Endothelial cell of umbilical vein (primary cell): Measurements from ENCODE around the gene PADI1. TPM values are rescaled to one million over a fixed set of nuclear protein-coding genes. Genes with fewer than 3 reads are reported as not detected.

Experiments used
- BruUV-seq: library from RNA; stranded (reverse); fragments of 400-500 nt; replicated peaks from 2 replicates; lab custom pipeline; 2021; lab: Mats Ljungman, UMichigan
- CTCF ChIA-PET: fragments of 300-600, 350-600 bp; sonication (Branson Sonifier 250); formaldehyde crosslinking; loops from one replicate; lab custom pipeline; 2021; ENCODE audit warnings: antibody characterized with exemption, inconsistent platforms; lab: Charles Lee
- POLR2A ChIA-PET: fragments of 300-600, 350-600 bp; sonication (Branson Sonifier 250); formaldehyde crosslinking; loops from one replicate; lab custom pipeline; 2021; ENCODE audit warnings: antibody characterized with exemption, inconsistent platforms; lab: Charles Lee
- DNase-seq: peaks from one replicate; pipeline ENCODE4 v3.0.0-alpha.2; 2011; ENCODE audit warnings: low read depth, low spot score
- FAIRE-seq: peaks from 2 replicates; lab custom pipeline; 2011; peaks lifted over from hg19 to GRCh38; lab: Jason Lieb, UNC
- H2AFZ ChIP-seq: 2 replicates; pipeline ENCODE4 v1.6.0; 2012; ENCODE audit warnings: low read depth, low read length, control low read depth, inconsistent platforms
- H3K27ac ChIP-seq: 2 replicates; pipeline ENCODE4 v1.5.1; 2011; ENCODE audit warnings: low read depth, mild to moderate bottlenecking, control low read depth, low read length, moderate library complexity; ENCODE audit not compliant: insufficient read depth
- H3K27me3 ChIP-seq, 2 experiments: 2 replicates each; pipeline versions ENCODE4 v1.6.0 to v1.6.1; 2011; ENCODE audit warnings: low read length in 2 of 2, mixed read lengths in 1 of 2; ENCODE audit not compliant: control insufficient read depth in 2 of 2, insufficient read depth in 2 of 2
- H3K36me3 ChIP-seq, 2 experiments: 2 replicates in 1 of 2; 3 replicates in 1 of 2; pipeline ENCODE4 v1.5.1; 2011; ENCODE audit warnings: low read length in 2 of 2, mild to moderate bottlenecking in 1 of 2, moderate library complexity in 1 of 2; ENCODE audit not compliant: control insufficient read depth in 2 of 2, insufficient read depth in 2 of 2; ENCODE audit errors: extremely low read depth in 1 of 2
- H3K4me1 ChIP-seq: 3 replicates; pipeline ENCODE4 v1.5.1; 2011; ENCODE audit warnings: mild to moderate bottlenecking, low read length; ENCODE audit not compliant: control insufficient read depth, insufficient read depth; ENCODE audit errors: extremely low read depth
- H3K4me2 ChIP-seq: 2 replicates; pipeline ENCODE4 v1.6.1; 2011; ENCODE audit warnings: low read length, control low read depth, mixed read lengths; ENCODE audit not compliant: insufficient read depth
- H3K4me3 ChIP-seq, 3 experiments: fragments of 200-600 bp in 1 of 3; sonication (generic), shearing (Covaris generic) in 1 of 3; replicated peaks in 1 of 3; 2 replicates each; pipeline ENCODE4 v1.5.1; 2011 to 2016; ENCODE audit warnings: control low read depth in 3 of 3, low read length in 3 of 3, mild to moderate bottlenecking in 2 of 3, inconsistent platforms in 1 of 3, low read depth in 1 of 3, moderate library complexity in 1 of 3; ENCODE audit not compliant: insufficient read depth in 1 of 3
- H3K79me2 ChIP-seq: 2 replicates; pipeline ENCODE4 v1.6.0; 2012; ENCODE audit warnings: low read length, inconsistent platforms; ENCODE audit not compliant: control insufficient read depth, insufficient read depth
- H3K9ac ChIP-seq: replicated peaks from 2 replicates; pipeline ENCODE3; 2011; ENCODE audit warnings: low read length, control low read depth; ENCODE audit not compliant: insufficient read depth; ENCODE audit errors: extremely low read depth
- H3K9me1 ChIP-seq: replicated peaks from 3 replicates; pipeline ENCODE4 v1.6.0; 2011; ENCODE audit warnings: mild to moderate bottlenecking, low read length; ENCODE audit not compliant: control insufficient read depth, insufficient read depth; ENCODE audit errors: extremely low read depth
- H3K9me3 ChIP-seq: replicated peaks from 2 replicates; pipeline ENCODE4 v1.5.1; 2012; ENCODE audit warnings: low read length, inconsistent platforms; ENCODE audit not compliant: control insufficient read depth, insufficient read depth
- H4K20me1 ChIP-seq: replicated peaks from 2 replicates; pipeline ENCODE3; 2011; ENCODE audit warnings: mild to moderate bottlenecking, low read length; ENCODE audit not compliant: control insufficient read depth, insufficient read depth; ENCODE audit errors: extremely low read depth
- CTCF ChIP-seq, 2 donors: IDR thresholded peaks; 1 replicate in 1 of 2; 2 replicates in 1 of 2; pipeline ENCODE4 v1.5.1; 2011; ENCODE audit warnings: low read length in 2 of 2, mild to moderate bottlenecking in 2 of 2, moderate library complexity in 2 of 2, control low read depth in 1 of 2, inconsistent platforms in 1 of 2, low read depth in 1 of 2; ENCODE audit not compliant: insufficient read depth in 1 of 2; ENCODE audit errors: extremely low read depth in 1 of 2
- EZH2 ChIP-seq: IDR thresholded peaks from 2 replicates; pipeline ENCODE4 v1.6.1; 2012; ENCODE audit warnings: borderline replicate concordance, low read depth, mild to moderate bottlenecking, moderate library complexity, low read length, inconsistent platforms; ENCODE audit not compliant: severe bottlenecking
- FOS ChIP-seq: IDR thresholded peaks from 2 replicates; pipeline ENCODE4 v1.6.1; 2011; ENCODE audit warnings: mild to moderate bottlenecking, low read length, moderate library complexity, borderline replicate concordance; ENCODE audit not compliant: insufficient read depth
- GATA2 ChIP-seq: IDR thresholded peaks from 2 replicates; pipeline ENCODE4 v1.7.0; 2011; ENCODE audit warnings: low read depth, mild to moderate bottlenecking, moderate library complexity, mixed read lengths, low read length; ENCODE audit not compliant: insufficient read length, insufficient read depth
- JUN ChIP-seq: IDR thresholded peaks from 2 replicates; pipeline ENCODE4 v1.6.1; 2011; ENCODE audit warnings: borderline replicate concordance, low read depth; ENCODE audit not compliant: insufficient read length, insufficient read depth
- MAX ChIP-seq: IDR thresholded peaks from 2 replicates; pipeline ENCODE4 v1.6.1; 2011; ENCODE audit not compliant: insufficient read depth, insufficient read length
- MYC ChIP-seq: IDR thresholded peaks from one replicate; pipeline ENCODE4 v1.6.1; 2011; ENCODE audit warnings: mild to moderate bottlenecking, low read depth, low read length
- POLR2A ChIP-seq: IDR thresholded peaks from 2 replicates; pipeline ENCODE4 v1.6.1; 2012; ENCODE audit warnings: low read depth, mild to moderate bottlenecking, control low read depth, low read length
- POLR2AphosphoS5 ChIP-seq: IDR thresholded peaks from 2 replicates; pipeline ENCODE4 v1.6.1; 2012; ENCODE audit warnings: low read depth, mild to moderate bottlenecking, control low read depth, low read length, moderate library complexity; ENCODE audit not compliant: insufficient read depth
- dilution Hi-C: fragments of 300-500 bp; cut with MboI; formaldehyde crosslinking; loops from one replicate; pipeline ENCODE4 v1.15.0; 2019; ENCODE audit warnings: low sequenced_read_pairs; ENCODE audit not compliant: extremely low pct_ligation_motif_present
- intact Hi-C: fragments of 100-400 bp; cut with micrococcal nuclease; formaldehyde crosslinking; loops from one replicate; pipeline ENCODE4 v1.10.0; 2022
- polyA plus RNA-seq, 4 experiments: library from polyadenylated mRNA; depleted of rRNA in 3 of 4; stranded (reverse) in 3 of 4; unstranded in 1 of 4; fragments of >200 nt; gene quantifications; 2 replicates each; pipeline versions ENCODE4 v1.2.1 to v1.2.3, GENCODE V29; 2011 to 2012; ENCODE audit warnings: missing spikeins in 1 of 4
- total RNA-seq: library from RNA; stranded (reverse); gene quantifications from 2 replicates; pipeline ENCODE4 v1.2.3, GENCODE V29; 2021

PADI1 gene
- total and polyA plus RNA-seq, 2 donors (not counting 3 experiments of a cell fraction or from before 2014, with no cell fraction given), result 0.01 TPM; not detected in 1

GRCh38 chr1:17224434-17224833 lies 19.5 kb downstream of the PADI1 start:
- H3K27me3 ChIP-seq, result no peaks in the 10 kb centered on the region
- H3K4me3 ChIP-seq, result no peak overlapping the region
- no peak overlapping the region for H3K9ac ChIP-seq
- no peak overlapping the region for H3K27ac ChIP-seq
- H3K36me3 ChIP-seq, result no peaks in the 10 kb centered on the region
- H3K9me3 ChIP-seq, result no peaks in the 10 kb centered on the region
- dilution Hi-C loops, result no loop called here
- no peaks in the 10 kb centered on the region for H3K9me1 ChIP-seq
- no peaks in the 10 kb centered on the region for H4K20me1 ChIP-seq
- POLR2A ChIA-PET, result no interaction called here
- H3K4me2 ChIP-seq, result no peak overlapping the region
- no peak for FAIRE-seq
- no peaks in the 10 kb centered on the region for H3K4me1 ChIP-seq
- intact Hi-C loops, result no loop called here
- TF ChIP-seq GATA2, result no peak
- TF ChIP-seq CTCF (IDR thresholded peaks at IDR 0.05; ENCODE audit: extremely low read depth in 1 of 2, insufficient read depth in 1 of 2, low read depth in 1 of 2, low read length in 2 of 2), result no peak
- no peak for TF ChIP-seq POLR2AphosphoS5
- no peak for TF ChIP-seq FOS
- TF ChIP-seq MAX, result no peak
- TF ChIP-seq MYC, result no peak
- TF ChIP-seq JUN, result no peak
- TF ChIP-seq EZH2, result no peak
- TF ChIP-seq POLR2A, result no peak
- DNase-seq, result no peak
- BruUV-seq, result no TSS peak
- CTCF ChIA-PET, result no interaction called here
- no peak overlapping the region for H2AFZ ChIP-seq
- no peaks in the 10 kb centered on the region for H3K79me2 ChIP-seq
